Measurements from ENCODE around the gene LIME1. TPM values are rescaled to one million over a fixed set of nuclear protein-coding genes. Genes with fewer than 3 reads are reported as not detected.

The LIME1 gene
- total and polyA plus RNA-seq, 2 of the 8 experiments (the other 6 are each of a cell fraction or from before 2014, with no cell fraction given): 4.5 to 5.9 TPM

- Histone ChIP-seq H3K79me2 (ENCODE audit: control insufficient read depth in 1 of 2, insufficient read depth in 2 of 2, low read length in 2 of 2) (peaks cover 4 to 11% of the 10 kb centered on the region in 2 experiments; a peak in 2 of 4 replicates), H4K91ac (replicated peaks; ENCODE audit: insufficient read length, low read length) (no peak overlapping the region), H3K27ac (ENCODE audit: low read depth, low read length) (no peak overlapping the region), H2BK15ac (ENCODE audit: low read length) (no peak overlapping the region), H3K27me3 (replicated peaks in 1 of 4; ENCODE audit: control insufficient read depth in 3 of 4, extremely low read depth in 1 of 4, insufficient read depth in 3 of 4, low read length in 3 of 4) (no peaks in the 10 kb centered on the region), H3K4ac (replicated peaks; ENCODE audit: insufficient read length, low read depth, low read length) (peak overlapping the region; percentile 38), H3K4me1 (replicated peaks in 1 of 4; ENCODE audit: control insufficient read depth in 3 of 4, insufficient read depth in 4 of 4, low read length in 3 of 4) (peaks cover 0 to 9% (median 6%) of the 10 kb centered on the region in 4 experiments; a peak in 5 of 7 replicates), H2BK12ac (ENCODE audit: low read depth, low read length) (no peak overlapping the region), H3K4me2 (ENCODE audit: insufficient read depth in 1 of 2, low read depth in 2 of 2, low read length in 2 of 2) (no peak overlapping the region), H3K14ac (ENCODE audit: insufficient read length) (no peak overlapping the region), H2BK20ac (ENCODE audit: low read length) (no peak overlapping the region), H3K23me2 (ENCODE audit: low read depth, low read length) (peaks cover 7% of the 10 kb centered on the region; the same call in 1 of the 2 replicates), H3K9ac (replicated peaks in 1 of 4; ENCODE audit: extremely low read depth in 1 of 4, low read depth in 3 of 4, low read length in 3 of 4) (no peak overlapping the region), H3K4me3 (ENCODE audit: extremely low read depth in 1 of 4, insufficient read depth in 2 of 4, low read depth in 3 of 4, low read length in 4 of 4) (no peak overlapping the region), H3K56ac (replicated peaks; ENCODE audit: insufficient read length, low read depth, low read length) (no peak overlapping the region), H2AK5ac (ENCODE audit: low read depth, low read length) (no peak overlapping the region), H2AFZ (ENCODE audit: low read length) (no peak overlapping the region), H3K36me3 (ENCODE audit: control insufficient read depth in 2 of 4, insufficient read depth in 4 of 4, low read length in 3 of 4) (no peaks in the 10 kb centered on the region; a peak in 1 of 8 replicates), H4K8ac (ENCODE audit: extremely low read depth, insufficient read depth, low read length) (no peak overlapping the region), H3K18ac (ENCODE audit: extremely low read depth, low read length) (no peak overlapping the region), H4K20me1 (replicated peaks in 1 of 2; ENCODE audit: control insufficient read depth in 1 of 2, insufficient read depth in 2 of 2, low read length in 2 of 2) (peaks cover 3 to 14% of the 10 kb centered on the region in 2 experiments), H2BK5ac (ENCODE audit: low read depth, low read length) (no peak overlapping the region), H3K23ac (ENCODE audit: insufficient read length) (no peak overlapping the region), H2BK120ac (replicated peaks; ENCODE audit: low read depth, low read length) (no peak overlapping the region), H3K9me3 (ENCODE audit: insufficient read depth in 2 of 2, low read depth in 1 of 2, low read length in 1 of 2) (peaks cover 0 to 3% of the 10 kb centered on the region in 2 experiments; a peak in 1 of 4 replicates), H3K79me1 (ENCODE audit: low read depth, low read length) (peaks cover 12% of the 10 kb centered on the region), H4K5ac (ENCODE audit: insufficient read length, low read depth, low read length) (no peak overlapping the region)
- FAIRE-seq: no peak
- POLR2A ChIA-PET (ENCODE audit: partially characterized antibody): interaction anchor here (1.2 kb wide), 1 partner anchor 69 kb away, joined by 3 read pairs; no protein-coding TSS in a partner anchor
- no peak for DNase-seq (ENCODE audit: low read depth in 1 of 2, low spot score in 2 of 2)
- TF ChIP-seq GABPA (IDR thresholded peaks at IDR 0.05; ENCODE audit: borderline replicate concordance, insufficient read depth, low read length) (no peak), CTCF (IDR thresholded peaks at IDR 0.05; ENCODE audit: control extremely low read depth in 1 of 3, insufficient read depth in 1 of 3, low read depth in 1 of 3, low read length in 3 of 3) (peak; percentile 32 to 42 (median 35))
- WGBS, 2 experiments (ENCODE audit: extremely low coverage in 1 of 2, insufficient coverage in 1 of 2, insufficient read length in 1 of 2, insufficient replicate concordance in 2 of 2, low coverage in 1 of 2, low lambda C conversion rate in 2 of 2, missing lambda C conversion rate in 1 of 2): 93% methylated on average over 9 of the region's 9 CpGs; no CpG with 5 or more reads in 1 of the 2 experiments
- CTCF ChIA-PET (ENCODE audit: partially characterized antibody): interaction anchor here (0.6 to 10.7 kb wide), 11 partner anchors 10 to 100 kb away, joined by 3 to 191 read pairs (median 3); partner anchors contain the start of gene ABHD16B
Observed at GRCh38 chr20:63778857-63779256, 42.4 kb downstream of the LIME1 start.
